SK-N-MC (cell line): ENCODE data around the gene CST11.

Experiments
- EZH2 ChIP-seq: fragments of 200-600 bp; sonication (generic); IDR thresholded peaks from one replicate; pipeline ENCODE4 v1.6.1; 2017; ENCODE audit warnings: antibody characterized with exemption
- FOXP2 ChIP-seq: optimal IDR thresholded peaks from 2 replicates; pipeline ENCODE3; 2011; ENCODE audit warnings: mild to moderate bottlenecking, moderate library complexity; ENCODE audit not compliant: insufficient read depth; ENCODE audit errors: extremely low read length, control extremely low read depth
- POLR2AphosphoS5 ChIP-seq: IDR thresholded peaks from 2 replicates; pipeline ENCODE4 v1.6.1; 2012; ENCODE audit warnings: mild to moderate bottlenecking, low read depth, low read length, borderline replicate concordance

DNA sequence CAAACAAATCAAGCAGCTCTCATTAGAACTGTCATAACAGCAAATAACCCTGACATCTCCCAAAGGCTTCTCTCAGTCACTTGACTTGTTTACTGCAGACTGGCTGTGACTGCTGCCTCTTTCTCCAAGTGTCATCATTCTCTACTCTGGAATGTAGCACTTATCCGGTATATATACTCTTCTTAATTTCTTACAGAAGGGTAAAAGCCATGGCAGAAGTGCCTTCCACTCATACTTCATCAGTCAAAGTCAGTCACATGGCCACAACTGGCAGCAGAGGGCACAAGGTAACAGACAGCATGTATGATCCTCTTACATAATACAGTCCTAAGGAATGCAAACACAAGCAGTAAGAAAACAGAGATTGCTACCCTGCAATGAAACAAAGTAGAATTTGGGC lies 40.6 kb downstream of the CST11 start:
- TF ChIP-seq POLR2AphosphoS5 (no peak), EZH2 (no peak), FOXP2 (no peak)
